Stimulated activated CD8-positive, alpha-beta memory T cell treated with anti-CD3 and anti-CD28 coated beads, Interleukin-7, amount 100 ng/mL, for 48 hours (primary cell): ENCODE measurements around the gene ITPA.
A peak's percentile ranks its signal among the peaks of the same experiment; 100 is the strongest.

Experiments used
- DNase-seq, 2 donors: peaks; one replicate each; pipeline ENCODE4 v3.0.0-alpha.2; 2020; ENCODE audit warnings: low read depth in 1 of 2; ENCODE audit errors: extremely low read depth in 1 of 2

ITPA gene

DNA sequence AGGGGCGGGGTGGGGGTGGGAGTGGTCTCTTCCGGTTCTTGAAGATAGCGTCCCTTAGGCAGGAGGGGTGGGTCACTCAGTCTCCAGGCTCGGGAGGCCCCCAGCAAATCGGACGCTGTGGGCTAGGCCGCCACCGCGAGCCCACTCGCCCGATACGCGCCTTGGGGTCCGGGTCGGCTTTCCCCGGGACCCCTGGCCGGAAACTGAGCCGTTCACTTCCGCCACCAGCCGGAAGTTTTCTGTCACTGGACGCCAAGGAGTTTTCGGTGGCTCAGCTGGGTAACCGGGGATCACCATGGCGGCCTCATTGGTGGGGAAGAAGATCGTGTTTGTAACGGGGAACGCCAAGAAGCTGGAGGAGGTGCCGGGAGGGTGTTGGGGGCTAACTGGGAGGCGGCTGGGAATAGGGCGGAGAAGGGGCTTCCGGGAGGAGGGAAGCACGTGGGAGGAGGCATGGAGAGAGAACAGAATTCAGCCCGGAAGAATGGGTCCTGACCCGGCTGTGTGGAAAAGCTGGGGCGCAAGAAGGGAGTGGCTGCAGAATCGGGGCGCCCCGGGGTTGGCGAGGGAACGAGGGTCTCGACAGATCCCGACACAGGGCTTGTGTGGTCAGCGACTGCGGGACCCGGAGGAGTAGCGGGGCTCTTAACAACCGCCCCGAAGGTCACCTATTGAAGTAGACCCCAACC is at the start of gene ITPA:
Gene ITPA (plus strand): TSS at position 242 of the 689 bp plus-strand sequence. CDS start 54 bp downstream, at position 296.
- DNase-seq = peak; percentile 49 to 56

DNA sequence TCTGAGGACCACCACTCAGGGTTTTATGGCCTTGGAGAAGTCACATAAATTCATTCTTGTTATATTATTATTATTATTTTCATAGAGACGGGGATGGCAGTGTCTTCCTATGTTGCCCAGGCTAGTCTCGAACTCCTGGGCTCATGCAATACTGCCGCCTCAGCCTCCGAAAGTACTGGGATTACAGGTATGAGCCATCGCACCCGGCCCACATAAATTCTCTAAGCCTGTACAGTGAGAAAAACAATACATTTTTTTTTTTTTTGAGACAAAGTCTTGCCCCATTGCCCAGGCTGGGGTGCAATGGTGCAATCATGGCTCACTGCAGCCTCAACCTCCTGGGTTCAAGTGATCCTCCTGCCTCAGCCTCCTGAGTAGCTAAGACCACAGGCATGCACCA is 48.9 kb upstream of the ITPA start:
- DNase-seq = no peak

DNA sequence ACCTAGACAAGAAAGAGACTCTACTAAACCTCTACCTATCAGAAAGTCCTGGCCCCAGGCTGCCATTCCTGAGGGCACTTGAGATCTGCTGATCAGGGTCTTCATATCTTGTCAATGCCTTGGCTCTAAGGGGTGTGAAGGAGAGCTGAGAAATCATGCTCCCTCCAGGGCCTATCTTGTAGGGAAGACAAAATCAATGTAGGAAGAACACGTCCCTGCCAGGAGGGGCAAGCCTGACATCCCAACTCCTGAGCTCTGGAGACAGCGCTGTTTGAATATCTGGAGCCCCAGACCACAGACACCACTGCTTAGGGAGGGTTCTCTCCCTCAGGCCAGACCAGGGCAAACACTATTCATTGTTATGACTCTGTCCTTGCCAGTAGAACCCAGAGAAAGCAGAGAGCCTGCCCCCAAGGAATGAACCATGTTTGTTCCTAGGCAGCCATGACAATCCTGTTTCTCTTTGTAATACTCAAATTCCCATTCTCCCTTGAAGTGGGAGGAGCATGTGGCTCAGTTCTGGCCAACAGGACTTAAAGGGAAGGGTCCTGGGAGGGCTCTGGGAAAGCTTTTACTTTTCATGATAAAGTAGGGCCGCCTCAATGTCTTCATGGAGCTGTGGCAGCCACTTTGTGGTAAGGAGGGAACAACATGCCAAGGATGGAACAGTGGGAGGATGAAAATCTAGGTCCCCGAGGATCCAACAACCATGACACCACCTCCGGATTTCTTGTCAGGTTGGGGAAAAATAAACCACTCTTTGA is 47.8 kb upstream of the ITPA start:
- DNase-seq = no peak

DNA sequence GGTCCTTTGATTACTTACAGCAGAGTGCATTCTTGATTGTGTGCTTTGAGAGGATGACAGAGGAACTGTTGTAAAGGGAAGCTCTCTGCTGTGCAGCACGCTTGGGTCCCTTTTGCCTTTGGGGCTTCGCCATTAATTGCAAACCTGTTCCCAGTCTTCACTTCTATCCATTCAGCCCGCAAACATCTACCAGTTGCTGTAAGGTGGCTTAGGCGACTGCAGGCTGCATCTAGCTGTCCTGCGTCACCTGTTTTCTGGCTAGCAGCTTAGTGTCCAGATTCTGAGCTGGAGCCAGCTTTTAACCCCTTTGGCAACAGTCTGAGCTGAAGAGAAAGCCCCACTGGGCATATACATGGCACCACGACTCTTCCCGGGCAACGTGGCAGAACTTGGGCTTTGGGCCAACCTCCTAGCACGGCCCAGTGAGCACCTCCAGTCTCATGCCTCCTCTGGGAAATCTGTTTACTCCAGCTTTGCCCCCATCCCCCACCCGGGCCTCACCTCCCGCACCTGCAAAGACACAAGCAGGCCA is 47.2 kb upstream of the ITPA start:
- DNase-seq = no peak

DNA sequence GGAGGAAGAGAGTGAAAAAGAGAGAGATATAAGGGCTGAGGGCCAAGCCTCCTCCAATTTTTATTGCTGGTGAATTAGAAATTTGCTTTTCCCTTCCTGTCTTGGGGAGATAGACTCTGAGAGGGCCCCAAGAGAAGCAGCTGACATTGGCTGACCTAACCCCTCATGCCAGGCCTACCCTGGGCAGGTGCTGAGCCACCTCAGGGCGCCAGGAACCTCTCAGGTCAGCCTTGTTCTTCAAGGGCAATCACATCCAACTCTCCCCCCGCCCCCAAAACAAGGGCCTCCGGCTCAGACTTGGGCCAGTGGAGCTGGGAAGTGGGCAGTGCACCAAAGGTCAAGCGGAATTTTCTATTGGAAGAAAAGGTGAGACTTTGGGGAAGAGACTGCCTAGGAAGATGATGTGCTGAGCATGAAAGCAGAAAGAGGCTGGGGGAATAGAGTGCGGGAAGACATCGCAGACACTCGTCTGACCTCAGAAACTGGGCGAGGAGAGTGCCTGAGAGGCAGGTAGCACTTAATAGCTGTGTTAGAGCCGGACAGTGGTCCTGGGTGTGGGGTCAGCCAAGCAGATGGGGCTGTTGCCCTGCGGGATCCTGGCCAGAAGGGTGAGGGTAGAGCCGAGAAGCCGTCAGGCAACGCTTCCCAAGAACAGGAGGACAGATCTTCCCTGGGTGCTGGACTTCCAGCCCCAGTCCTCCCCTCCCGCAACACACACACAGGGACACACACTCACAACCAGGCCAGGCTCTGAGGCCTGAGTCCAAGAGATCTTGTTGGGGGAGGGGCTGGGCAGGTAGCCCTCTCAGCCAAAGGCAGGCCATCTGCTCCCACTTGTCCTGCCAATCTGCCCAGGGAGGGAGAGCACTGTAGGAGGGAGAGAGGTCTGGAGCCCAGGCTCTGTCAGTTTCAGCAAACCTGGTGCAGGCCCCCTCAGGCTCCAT is 45.9 kb upstream of the ITPA start:
- DNase-seq = no peak

DNA sequence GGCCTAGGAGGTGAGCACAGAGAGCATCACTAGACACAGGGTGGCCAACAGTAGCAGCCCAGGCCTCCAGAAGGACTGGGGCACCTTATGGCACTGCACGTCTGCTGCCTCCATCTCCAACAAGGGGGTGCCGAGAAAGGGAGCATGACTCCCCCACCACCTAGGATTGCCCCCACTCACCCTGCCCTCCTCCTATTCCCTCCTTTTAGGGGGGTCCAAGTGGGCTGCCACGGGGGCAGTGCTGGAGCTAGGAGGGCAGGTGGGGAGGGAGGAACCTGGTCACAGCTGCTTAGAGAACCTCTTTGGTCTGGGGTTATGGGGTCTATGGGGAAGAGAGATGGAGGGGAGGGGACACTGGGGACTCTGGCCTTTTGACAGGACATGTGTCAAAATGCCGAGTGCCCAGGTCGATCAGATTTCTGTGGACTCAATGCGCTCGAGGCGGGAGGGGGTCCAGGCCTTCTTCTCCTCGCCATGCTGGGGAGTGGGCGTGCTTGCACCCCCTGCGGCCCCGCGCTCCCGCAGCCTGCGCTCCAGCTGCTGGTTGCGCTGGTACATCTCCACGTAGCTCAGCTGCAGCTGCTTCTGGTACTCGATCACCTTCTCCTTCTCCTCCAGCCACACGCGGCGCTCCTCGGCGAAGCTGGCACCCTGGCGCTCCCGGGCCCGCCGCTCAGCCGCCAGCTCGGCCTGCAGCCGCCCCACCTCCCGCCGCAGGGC is 45.1 kb upstream of the ITPA start:
- no peak for DNase-seq

DNA sequence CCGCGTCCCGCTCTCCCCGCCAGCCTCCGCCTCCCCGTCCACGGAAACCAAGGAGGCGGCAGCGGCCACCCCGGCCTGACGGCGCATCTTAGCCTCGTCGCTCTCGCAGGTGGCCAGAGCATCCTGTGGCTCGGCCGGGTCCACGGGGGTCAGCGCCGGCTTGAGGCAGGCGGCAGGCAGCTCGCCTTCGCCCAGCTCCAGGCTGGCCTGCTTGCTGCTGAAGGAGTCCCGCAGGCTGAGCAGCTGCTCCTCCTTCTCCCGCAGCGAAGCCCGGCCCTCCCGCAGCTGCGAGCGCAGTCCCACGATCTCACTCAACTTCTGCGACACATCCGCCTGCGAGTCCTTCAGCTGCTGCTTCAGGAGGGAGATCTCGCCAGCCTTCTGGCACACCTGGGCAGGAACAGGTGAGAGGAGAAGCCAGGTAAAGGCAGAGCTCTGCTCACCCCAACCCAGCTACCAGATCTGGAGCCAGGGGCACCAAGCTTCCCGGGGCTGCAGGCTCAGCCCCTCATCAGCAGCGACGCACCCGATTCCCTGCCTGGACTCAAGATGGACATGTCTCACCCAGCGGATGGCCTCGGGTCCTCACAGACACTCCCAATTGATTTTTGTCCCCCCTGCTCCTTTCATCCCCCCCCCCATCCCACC is 44.4 kb upstream of the ITPA start:
- no peak for DNase-seq

DNA sequence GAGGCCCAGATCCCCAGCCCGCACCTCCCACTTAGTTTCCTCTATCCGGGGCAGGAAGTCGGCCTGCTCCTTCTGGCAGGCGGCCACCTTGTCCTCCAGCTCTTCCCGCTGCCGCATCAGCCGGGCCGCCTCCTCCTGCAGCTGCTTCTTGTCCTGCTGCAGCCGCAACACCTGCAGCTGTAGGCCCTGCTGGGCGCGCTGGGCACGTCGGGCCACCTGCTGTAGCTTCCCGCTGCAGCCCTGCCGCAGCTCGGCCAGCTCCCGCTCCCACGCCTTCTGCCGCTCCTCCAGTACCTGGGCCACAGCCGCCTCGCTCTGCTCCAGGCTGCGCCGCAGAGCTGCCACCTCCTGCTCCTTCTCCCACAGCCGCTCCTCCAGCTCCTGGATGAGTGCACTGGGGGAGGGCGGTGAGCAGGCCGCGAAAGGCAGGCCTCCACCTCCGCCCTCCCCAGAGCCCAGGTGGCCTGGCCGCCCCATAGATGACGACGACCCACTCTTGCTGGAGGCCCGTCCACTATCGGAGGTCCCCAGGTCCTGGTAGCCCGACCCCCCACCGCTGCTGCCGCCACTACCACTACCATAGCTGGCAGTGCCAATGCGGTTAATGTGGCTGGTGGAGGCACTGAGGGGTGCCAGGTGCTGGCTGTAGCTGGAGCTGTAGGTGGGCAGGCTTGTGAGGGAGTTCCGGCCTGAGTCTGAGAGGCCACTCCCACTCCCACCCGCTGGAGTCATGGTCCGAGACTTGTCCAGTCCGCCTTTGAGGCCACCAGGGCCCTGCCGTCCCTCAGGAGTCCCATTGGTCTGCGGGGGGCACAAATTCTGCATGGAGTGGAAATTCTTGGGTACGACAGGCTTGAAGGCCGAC is 43.6 kb upstream of the ITPA start:
- DNase-seq = no peak

DNA sequence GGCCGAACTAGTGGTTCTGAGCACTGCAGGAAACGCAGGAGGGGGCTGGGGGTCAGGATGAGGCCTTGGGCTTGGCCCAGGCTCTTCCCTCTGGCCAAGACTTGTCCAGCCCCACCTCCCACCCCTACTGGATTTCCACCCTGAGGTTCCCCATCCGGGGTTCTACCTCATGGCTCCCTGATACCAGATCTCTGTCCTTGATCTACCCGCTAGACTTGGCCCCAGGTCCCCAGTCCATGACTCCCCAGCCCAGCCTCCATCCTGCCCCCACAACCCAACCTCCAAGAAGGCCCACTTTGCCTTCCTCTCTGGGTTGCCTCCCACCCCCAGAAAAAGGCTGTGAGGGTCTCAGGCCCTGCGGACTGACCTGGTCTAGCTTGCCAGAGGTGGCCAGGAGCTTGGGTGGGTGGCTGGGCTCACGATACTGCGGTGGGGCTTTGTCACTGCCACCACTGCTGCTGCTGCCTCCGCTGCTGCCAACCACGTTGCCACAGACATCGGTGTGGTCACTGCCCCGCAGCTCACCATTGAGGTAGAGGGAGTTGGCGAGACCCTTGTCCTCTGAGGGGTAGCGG is 42.9 kb upstream of the ITPA start:
- no peak for DNase-seq

DNA sequence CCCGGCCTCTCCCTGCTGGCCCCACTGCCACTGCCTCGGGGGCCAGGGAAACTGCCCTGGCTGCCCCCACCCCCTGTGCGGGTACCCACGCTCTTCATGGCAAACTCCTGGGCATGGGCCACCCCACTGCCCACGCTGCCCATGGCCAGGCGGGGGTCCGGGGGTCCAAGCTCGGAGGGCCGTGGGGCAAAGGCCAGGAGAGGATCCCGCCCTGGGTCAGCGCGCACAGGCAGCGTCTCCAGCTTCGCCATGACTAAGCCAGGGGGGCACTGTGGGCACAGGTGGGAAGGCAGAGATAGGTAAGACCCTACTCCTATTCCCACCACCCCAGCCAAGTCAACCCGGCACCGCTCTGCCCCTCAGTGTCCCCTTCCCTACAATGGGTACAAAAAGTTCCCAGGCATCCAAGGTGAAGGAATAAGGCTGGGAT is 42.4 kb upstream of the ITPA start:
- no peak for DNase-seq

DNA sequence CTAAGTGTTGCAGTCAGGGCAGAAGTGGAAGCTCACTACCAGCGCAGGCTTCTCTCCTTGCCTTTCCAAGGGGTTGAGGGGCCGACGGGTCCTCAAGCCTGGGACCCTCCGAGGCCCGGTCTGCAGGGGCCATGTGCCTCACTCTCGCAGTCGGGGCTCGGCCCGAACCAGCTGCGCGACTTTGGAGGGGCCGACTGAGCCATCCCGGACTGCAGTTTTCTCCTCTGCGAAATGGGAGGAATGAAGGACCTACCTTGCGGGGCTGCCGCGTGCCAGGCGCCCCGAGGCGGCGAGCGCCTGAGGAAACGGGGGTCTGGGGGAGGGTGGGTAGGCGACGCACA is 41.6 kb upstream of the ITPA start:
- DNase-seq = no peak

DNA sequence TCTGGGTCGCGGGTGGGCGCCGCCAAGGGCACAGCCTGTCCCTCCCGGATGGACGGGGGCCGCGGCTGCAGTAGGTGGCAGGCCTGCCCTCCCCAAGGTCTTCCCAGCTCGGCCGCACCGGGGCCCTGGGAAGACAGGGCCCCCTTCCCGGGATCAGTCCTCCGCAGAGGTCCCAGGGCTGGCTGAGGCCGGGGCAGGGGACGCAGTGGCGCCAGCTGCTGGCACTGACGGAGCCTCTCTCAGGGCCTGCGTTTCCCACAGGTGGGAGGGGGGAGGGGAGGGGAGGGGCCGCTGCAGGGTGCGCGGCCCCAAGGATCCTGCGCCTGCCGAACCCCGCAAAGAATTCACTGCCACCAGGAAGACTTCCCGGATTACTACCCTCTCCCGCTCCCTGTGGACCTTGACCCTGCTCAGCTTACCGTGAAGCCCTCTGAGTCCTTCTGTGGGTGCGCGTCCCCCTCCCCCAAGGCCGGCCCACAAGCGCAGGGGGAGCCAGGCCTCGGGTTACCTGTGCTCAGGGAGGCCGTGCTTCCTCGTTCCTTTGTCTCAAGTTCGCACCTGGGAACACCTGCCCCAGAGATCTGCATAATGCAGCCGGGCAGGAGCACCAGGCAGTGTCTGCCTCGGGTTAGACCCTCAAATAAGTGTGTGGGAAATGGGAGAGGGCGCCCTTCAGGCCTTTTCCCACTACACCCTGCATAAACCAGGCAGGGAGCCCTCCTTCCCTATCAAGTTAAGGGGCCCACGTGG is 41.0 kb upstream of the ITPA start:
- DNase-seq = no peak

DNA sequence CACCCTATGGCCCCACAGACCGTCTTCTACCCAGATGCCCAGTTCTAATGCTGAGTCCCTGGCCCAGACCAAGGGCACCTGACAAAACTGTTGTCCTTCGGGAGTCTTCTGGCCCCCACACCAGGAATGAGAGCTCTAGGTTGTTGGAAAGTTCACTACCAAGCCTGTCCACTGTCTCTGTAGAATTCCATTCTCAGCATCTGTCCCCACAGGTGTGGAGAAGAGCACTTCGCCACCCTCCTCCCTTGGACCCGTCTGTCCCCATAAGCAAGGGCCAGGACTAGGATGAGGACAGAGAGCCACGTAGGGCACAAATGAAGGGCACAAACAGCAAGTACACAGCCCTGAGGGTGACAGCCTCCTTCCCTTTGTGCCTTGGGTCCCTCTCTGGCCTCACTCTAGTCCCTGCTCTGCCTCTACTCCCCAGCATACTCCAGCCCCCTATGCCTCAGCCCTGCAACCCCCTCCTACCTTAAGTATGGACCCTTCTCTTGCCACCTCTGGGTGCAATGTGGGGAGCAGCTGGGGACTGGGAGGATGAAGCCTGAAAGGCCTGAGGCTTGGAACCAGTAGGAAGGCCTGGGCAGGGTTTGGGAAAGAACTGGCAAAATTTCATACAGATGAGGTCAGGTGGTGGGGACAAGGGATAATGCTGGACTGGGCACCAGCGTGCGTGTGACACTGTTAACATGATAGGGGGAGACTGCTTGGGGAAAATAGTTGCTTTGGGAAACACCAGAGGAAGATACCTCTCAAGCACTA is 40.3 kb upstream of the ITPA start:
- no peak for DNase-seq

DNA sequence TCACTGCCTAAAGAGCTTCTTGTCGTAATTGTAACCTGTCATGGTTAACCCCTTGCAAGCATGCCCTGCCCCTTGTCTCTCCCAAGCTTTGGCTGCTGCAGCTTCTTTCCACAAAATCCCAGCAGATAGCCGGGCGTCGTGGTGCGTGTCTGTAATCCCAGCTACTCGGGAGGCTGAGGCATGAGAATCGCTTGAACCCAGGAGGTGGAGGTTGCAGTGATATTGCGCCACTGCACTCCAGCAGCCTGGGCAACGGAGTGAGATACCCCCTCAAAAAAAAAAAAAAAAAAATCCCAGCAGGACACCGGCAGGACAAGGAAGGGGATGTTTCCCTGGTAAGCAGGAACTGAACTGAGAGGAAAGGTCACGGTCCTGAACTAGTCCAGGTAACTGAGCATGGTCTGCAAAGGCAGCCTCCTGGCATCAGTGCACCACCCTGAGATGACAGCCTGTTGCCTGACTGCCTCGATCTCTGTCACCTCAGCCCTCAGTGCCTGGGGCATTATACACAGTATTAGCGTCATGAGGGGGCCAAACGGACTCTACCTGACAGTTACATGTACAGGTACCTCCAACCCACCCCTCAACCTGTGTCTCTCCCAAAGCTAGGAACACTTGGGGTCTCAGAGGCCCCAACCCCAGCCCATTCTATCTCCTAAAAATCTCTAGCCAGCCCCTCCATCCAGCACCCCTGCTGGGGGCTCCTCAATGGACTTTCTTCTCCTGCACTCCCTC is 37.7 kb upstream of the ITPA start:
- no peak for DNase-seq

DNA sequence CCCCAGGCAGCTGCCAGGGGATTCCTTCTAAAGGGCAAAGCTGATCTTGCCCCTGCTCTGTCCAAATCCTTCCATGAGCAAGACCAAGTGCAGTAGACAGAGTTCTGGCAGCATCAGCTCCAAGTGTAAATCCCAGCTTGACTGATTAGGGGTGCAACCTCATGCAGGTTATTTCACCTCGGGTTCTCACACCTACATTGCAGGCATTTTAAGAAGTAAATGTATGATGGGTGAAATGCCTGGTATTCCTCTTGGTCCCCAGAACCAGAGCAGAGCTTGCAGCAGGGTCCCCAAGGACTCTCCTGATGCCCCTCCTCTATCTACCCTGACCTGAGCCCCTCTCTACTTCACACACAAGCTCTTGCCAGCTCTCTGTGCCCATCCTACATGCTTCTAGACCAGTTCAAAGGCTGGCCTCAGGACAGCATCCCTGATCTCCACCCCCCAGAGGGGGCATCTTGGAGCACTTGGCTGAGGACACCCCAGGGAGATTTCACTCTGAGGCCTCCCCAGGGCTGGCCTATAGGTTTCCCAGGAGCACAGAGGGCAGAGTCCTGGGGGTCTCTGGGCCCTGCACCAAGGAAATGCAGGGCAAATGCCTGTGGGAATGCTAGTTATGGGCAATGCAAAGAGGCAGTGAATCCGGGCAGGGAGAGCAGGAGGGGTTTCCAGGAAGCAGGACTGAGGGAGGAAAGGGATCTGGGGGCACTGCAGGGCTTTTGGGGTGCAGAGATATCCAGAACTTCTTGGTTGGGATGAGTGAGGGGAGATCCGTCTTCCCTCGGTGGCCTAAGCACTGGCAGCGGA is 37.0 kb upstream of the ITPA start:
- DNase-seq = no peak
